Vagina (tissue), 2 donors: ENCODE results near the gene TUFM.

Source experiments
- CTCF ChIP-seq, 3 experiments: fragments of 450-650 bp in 2 of 3; fragments of 200-600 bp in 1 of 3; sonication (generic) in 1 of 3; IDR thresholded peaks; one replicate each; pipeline ENCODE4 v1.5.1; 2017 to 2019; ENCODE audit warnings: antibody characterized with exemption in 3 of 3, mild to moderate bottlenecking in 2 of 3, moderate library complexity in 2 of 3
- POLR2AphosphoS5 ChIP-seq, 2 donors: sonication (generic); formaldehyde crosslinking; IDR thresholded peaks; one replicate each; pipeline ENCODE4 v1.9.0; 2017; ENCODE audit warnings: antibody characterized with exemption in 2 of 2, mild to moderate bottlenecking in 2 of 2, low read depth in 1 of 2; ENCODE audit not compliant: insufficient read depth in 1 of 2

DNA sequence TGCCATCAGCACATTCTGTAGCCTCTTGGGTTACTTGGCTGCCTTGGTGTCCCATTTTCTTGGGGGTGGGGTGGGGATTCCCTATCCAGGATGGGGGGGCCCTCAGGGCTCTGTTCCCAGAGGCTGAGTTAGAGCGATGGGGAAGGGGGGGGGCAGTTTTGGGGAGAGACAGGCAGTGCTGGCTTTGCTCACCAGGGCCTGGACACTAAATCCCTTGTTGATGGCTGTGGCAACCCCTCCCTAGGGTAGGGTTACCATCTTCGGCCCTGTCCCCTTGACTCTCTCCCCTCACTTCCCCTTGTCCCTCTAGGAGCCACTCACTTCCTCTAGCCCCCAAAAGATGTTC, 31.5 kb upstream of the TUFM start:
- TF ChIP-seq CTCF (IDR thresholded peaks at IDR 0.05) (no peak), POLR2AphosphoS5 (IDR thresholded peaks at IDR 0.05; ENCODE audit: insufficient read depth in 1 of 2, low read depth in 1 of 2) (no peak)
